Activated naive CD4-positive, alpha-beta T cell treated with anti-CD3 and anti-CD28 coated beads, Interleukin-2, amount 50 U/mL, for 16 hours (primary cell): ENCODE measurements around the gene SNN.
A peak's percentile ranks its signal among the peaks of the same experiment; 100 is the strongest.

Source experiments
- DNase-seq: peaks from one replicate; pipeline ENCODE4 v3.0.0-alpha.2; 2020

SNN gene

DNA sequence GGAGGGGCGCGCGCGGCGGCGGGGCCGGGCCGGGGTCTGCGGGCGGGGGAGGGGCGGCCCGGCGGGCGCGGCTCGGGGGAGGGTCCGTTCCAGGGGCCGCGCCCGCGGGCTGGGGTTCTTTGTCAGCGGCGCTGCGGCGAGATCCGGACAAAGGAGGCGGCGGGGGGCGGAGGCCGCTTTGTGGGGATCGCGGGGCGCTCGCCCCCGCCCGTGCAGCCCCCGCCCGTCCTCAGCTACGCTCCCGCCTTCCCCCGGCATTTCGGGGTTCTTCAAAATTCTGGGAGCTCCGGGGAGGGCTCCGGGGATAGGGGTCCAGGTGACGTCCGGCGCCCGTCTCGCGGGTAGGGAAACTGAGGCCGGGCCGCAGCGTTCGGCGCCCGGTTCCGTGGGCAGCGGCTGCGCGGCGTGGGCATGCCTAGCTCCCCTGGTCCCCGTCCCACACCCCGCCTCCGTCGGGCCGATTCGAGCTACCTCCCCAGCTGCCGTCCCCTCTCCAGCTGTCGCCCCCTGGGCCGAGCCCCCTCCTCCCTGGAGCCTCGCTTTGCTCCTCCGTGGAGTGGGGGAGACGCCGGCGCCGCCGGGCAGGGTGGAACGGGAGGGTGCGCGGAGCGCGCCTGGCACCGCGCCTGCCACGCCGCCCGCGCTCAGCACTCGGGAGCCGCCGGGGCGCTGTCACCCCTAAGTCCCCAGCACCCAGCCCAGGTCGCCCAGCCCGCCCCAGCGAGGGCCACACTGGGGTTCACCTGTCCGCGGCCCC is 546 bp downstream of the SNN start:
- peak; percentile 37 for DNase-seq

DNA sequence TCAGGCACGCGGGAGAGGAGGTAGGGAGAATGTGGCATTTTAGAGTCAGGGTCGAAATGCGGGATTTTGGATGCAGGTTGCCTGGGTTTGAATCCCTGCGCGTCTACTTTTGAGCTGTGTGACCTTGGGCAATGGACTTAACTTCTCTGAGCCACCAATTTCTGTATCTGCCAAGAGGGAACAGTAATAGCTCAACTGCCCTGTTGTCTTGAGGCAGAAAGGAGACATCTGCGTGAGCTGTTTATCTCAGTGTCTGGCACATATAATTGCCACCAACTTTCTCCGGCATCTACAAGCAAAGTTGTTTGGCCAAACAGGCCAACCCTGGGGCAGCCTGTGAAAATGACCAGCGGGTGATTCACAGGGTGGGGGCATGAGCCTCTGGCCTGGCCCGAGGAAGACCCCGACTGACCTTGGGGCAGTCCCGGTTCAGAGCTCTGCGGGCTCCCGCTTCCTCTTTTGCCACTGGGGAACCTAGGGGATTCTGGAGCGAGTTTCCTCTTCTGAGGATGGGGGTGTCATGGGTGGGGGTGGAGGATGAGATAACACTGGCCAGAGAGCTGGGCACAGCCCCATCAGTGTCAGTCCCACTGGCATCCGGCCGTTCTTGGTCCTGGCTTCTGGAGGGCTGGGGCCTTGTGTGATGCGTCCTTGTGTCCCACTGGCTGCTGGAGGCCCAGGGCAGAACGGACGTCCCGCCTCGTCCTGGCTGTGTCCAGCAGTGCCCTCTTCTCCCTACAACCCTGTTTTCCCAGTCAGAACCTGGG is 1.3 kb downstream of the SNN start:
- DNase-seq = no peak

DNA sequence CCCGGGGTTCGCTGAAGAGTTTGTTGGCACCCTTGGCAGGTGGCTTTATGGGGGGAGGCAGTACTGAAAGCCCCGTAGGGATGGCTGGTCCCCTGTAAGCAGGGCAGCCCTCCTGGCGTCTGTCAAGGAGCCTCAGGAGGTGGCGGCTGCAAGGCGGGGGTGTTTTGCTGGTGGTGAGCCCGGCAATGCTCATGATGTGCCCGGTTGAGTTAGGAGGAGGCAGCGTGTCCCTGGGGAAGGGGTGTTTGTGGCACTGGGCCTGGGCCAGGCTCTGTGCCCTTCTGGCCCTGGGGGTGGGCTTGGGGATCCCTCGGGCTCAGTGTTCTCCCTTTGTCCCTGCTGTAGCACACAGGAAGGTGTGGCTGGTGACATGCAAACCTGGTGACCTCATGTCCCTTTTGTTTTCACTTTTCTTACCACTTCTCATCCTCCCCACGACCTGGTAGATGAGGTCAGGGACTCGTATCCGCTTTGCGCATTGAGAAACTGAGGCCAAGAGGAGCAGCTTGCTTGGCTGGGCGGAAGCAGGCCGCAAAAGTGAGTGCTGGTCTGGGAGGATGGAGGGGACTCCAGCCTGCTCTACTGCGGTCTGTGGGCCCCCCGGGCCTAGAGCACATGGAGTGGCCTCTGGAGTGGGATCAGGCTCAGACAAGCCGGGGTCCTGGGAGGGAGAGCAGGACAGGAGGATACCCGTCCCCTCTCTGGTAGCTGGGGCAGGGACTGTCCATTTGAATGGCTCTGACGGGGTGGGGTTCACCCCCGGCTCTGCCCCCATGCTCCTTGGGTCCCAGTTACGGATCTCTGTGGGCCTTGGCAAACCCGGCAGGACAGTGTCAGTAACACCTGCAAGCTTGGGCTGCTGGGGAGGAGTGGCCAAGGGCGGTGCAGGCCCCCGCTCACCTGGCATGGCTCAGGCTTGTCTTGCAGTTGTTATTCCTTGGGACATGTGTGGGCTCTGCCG is 2.2 kb downstream of the SNN start:
- peak; percentile 30 for DNase-seq

DNA sequence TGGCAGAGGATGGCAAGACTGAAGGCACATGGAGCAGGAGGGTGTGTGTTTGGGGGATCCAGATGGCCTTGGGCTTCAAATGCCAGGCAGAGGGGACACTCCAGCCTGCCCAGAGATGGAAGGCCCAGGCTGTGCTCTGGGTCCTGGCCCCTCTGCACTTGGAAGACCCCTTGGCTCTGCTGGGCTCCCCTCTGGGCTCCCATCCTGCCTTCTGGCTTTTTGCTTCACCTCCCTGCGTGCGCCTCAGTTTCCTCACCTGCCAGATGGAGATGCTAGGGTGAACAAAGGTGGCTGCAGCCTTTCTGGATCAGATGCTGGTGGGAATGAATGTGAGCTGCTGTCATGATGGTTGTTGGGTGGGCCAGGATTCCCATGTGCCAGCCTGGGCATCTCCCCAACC is 3.0 kb downstream of the SNN start:
- no peak for DNase-seq

DNA sequence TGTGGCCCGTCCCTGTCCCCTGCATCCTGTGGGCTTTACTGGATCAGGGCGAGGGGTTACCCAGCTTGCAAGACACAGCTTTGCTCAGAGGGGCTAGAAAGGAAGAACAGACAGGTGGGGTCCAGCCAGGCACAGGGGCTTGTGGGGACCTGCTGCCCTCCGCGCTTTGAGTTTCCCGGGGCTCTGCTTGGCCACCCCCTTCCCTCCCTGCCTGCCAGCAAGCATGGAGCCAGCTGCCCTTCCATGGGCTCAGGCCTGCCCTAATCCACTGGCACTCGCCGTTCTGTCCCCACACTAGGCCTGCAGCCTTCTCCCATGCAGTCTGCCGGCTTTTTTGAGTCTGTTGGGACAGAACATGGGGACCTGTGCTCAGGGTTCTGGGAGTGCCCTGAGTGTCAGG is 3.4 kb downstream of the SNN start:
- no peak for DNase-seq

DNA sequence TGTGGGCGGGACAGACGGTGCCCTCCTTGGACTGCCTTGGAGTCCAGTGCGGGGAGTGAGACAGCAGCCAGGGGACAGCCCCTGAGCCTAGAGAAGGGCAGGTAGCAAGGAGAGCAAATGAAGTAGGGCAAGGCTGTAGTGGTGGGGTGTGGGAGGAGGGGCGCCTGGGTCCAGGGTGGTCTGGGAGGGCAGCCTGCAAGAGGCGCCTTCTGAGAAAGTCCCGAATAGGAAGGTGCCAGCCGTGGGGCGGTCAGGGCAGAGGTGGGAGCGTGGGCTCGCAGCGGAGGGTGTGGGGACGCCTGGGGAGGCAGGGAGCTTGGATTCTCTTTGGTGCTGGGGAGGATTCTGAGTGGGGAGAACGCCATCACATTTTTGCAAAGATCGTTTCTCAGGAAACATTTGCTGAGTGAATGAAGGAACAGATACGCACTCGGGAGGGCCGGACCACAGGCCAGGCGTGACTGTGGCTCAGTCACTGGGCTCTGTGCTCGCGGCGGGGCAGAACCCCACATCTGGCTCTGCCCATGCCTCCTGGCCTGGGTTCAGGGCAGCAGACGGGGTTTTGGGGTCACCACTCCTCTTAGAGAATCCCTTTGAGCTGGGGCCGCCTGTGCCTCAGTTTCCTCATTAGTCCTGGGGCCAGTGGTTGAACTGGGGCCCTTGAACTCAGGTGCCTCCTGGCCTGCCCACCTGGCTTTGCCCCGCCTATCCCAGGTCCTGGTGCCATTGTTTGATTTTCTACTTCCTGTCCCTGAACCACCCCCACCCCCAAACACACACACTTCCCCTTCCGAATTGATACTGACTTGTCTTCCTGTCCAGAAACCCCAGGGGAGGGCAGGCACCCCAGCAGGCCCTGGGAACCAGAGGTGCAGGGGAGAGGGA is 4.2 kb downstream of the SNN start:
- no peak for DNase-seq

DNA sequence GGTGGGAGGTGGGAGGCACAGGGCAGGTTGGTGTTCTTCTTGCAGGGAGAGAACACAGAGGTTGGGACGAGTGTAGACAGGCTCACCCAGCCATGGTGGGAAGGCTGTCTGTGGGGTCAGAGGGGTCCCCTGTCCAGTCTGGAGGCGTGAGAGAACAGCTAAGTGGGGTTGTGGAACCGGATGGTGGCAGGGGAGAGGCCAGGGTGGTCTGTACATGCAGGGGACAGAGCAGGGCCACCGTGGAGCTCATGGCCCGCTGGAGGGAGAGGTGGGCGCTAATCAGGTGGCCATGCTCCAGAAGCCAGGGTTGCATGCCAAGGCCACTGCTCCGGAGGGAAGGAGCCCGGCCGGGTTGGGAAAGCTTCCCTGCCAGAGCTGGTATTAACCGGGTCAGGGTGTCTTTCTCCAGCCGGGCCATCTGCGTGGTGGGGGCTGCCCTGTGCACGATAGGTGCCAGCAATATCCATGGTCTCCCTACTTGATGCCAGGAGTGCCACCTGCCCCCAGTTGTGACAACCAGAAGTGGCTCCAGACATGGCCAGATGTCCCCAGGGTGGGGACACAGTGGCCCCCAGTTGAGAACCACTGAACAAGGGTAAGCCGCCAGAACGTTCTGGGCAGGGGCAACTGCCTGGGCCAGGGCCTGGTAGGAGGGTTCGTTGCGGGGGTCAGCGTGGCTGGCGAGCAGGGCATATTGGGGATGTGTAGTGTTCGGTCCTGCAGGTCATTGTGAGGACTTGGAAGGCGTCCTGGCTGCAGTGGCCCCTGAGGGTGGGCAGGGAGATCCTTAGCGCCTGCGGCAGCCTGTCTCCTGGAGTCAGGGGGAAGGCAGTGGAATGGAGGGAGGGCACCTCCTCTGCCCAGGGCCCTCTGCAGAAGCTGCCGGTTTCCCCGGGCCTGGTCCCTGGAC is 5.1 kb downstream of the SNN start:
- no peak for DNase-seq

DNA sequence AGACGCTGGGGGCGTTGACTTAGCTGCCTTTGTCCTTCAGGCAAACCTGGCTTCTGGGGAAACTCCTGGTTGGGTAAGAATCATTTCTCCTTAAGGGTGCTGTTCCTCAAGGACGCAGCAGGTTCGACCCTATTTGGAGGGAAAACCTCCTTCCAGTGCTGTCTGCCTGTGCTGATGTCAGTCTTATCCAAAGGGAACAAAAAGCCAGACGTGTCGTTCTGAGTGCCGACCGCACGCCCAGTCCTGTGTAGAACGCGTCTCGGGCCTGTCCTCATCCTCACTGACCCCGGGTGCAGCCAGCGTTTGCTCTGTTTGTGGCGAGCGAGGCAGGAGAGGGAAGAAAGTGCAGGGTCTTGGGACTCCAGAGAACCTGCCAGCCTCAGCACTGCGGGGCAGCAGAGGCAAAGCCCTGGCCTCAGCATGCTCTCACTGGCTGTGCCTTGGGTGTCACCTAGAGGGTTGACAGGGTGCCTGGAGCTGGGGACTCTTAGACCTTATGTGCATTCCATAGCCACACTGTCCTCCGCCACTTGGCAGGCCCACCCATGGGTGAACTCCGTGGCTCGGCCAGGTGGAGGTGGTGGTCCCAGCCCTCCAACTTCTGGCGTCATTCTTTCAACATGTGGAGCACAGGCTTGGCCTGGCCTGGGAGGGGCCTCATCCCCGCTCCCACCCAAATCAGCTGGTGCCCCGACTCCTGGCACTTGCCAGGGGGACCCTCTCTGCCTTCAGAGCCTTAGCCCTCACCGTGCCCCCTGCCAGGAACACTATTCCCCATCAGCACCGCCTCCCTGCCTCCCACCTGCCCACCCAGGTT is 6.0 kb downstream of the SNN start:
- DNase-seq = no peak

DNA sequence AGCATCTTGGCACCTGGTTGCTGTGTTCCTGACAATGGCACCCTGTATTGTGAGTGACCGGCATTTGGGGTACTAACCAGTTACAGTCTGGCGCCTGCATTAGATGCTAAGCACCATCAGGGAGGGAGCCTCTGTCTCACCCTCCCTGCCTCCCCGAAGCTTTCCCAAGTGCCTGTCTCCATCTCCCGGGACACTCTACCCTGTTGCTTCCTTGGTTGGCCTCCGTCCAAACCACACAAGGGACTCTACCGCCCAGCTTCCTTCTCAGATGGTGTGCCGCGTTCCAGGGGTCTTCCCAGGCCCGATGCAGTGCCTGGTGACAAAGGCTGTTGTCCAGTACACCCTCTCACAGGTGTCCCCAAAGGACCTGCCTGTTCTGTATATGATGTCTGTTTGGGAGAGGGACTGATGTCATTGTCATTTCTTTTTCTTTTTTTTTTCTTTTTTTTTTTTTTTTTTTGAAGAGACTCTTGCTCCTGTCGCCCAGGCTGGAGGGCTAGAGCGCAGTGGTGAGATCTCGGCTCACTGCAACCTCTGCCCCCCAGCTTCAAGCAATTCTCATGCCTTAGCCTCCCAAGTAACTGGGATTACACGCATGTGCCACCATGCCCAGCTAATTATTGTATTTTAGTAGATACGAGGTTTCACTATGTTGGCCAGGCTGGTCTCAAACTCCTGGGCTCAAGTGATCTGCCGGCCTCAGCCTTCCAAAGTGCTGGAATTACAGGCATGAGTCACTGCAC is 6.7 kb downstream of the SNN start:
- no peak for DNase-seq

DNA sequence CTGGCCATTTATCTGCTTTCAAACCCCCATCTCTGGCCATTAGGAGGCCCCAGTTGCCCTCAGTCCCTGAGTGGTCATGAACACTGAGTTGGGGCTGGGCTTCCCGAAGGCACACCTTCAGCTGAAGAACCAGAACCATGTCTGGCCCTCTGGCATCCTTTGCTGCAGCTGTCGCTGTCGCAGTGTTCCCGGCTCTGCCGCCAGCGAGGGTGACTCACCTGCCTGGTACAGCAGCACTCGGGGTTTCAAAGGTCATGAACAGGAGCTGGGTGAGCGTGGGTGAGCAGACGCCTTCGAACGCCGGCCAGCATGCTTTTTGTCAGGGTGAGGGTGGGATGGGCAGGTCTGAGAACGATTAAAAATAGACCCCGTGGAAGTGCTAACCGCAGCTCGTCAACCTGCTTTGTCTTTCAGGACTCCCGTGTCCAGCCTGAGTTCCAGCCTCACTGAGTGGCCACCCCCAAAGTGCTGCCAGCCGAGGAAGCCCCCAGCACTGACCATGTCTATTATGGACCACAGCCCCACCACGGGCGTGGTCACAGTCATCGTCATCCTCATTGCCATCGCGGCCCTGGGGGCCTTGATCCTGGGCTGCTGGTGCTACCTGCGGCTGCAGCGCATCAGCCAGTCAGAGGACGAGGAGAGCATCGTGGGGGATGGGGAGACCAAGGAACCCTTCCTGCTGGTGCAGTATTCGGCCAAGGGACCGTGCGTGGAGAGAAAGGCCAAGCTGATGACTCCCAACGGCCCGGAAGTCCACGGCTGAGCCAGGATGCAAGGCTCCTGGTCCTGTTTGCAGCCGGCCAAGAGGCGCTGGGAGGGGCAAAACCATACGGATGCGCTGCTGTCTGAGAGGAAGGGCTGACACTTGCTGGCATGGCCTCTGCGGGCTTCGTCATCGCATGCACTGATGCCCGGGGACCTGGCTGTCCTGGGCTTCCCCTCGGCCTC is 7.6 kb downstream of the SNN start:
- no peak for DNase-seq

DNA sequence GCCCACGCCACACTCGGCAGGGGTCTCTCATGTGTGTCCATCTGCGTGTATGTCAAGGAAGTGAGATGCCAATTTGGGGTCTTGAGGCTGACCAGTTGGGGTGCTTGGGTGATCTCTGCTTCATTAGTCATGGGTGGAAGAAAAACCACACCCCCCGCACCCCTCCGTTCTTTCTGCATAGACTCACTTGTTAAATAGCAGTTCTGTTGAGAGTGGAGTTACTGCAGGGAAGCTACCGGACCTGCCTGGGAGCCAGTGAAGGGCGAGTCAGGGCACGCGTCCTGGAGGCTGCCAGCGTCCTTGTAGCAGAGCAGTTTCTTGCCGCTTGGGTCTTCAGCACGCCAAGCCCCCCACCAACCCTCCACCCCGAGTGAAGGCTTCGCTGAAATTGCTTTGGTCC is 8.5 kb downstream of the SNN start:
- DNase-seq = no peak

DNA sequence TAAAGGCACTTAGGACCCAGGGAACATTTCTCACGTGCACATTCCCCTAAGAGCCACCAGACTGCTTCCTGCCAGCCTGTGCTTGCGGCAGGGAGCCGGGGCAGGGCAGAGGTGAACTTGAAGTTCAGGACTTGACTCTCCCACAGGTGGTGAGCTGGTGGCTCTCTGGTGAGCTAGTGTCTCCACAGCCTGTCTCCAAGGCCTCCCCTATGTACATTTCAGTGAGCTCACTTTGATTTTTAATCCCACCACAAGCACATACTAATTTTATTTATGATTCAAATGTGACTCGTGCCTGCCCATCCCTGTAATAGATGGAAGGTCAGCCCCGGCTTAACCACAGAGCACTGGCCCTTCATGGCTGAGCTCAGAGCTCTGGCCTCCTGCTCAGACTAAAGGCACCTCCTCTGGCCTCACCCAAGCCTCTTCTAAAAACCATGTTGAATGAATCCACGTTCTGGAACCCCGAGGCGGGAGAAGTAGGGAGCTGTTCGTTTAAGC is 9.2 kb downstream of the SNN start:
- no peak for DNase-seq

DNA sequence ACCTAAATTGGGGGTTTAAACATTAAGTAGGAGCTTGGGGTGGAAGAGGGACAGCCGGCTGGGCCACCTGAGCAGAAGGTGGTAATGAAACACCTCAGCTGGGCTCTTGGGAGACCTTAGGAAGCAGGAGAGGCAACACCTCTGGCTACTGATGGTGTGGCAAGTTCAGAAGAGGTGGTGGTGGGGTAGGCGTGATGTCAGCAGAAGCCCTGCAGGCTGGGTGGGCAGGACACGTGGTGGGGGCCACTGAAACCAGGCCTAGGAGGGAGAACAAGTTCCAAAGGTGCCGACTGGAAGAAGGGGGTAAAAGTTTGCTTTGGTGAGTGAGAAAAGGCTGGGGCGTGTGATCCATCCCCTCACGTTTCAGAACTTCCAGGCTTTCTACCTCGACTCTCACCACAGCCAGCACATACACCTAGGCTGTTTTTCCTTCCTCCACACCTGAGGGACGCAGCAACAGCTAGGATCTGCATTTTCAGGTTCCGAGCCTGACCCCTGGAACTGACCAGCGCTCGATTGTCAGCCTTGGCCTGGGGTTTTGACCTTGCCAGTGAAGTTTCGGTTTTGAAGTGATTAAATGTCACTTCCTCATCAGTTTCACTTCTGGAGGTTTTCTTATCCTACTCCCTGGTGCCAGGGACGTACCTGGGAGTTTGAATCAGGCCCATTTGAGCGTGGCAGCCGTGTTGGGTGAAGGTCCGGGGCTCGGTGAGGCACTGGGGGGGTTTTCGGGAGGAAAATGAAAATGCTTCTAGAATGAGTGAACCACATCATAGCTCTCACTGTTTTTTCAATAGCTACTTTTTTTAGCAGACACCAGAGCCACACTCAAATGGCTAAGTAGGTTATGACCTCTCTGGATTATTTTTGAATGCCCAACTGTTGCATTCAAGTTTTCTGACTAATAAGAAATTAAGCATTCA is 10.0 kb downstream of the SNN start:
- no peak for DNase-seq

DNA sequence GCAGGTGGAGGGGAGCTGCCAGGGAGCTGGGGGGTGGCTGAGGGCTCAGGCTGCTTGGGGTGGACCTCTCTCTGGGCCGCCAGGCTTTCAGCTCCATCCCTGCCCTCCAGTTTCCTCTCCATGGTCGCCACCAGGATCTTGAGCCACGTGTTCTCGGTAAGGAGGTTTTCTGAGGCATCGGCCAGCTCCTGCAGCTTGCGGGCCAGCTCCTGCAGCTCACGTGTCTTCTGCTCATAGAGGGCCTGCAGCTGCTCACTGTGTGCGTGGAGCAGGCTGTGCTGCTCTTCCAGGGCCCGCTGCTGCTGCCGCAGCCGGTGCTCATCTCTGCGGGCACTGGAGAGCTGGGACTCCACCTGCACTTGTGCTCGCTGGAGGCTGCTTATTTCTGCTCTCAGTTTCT is 11.0 kb downstream of the SNN start:
- no peak for DNase-seq

DNA sequence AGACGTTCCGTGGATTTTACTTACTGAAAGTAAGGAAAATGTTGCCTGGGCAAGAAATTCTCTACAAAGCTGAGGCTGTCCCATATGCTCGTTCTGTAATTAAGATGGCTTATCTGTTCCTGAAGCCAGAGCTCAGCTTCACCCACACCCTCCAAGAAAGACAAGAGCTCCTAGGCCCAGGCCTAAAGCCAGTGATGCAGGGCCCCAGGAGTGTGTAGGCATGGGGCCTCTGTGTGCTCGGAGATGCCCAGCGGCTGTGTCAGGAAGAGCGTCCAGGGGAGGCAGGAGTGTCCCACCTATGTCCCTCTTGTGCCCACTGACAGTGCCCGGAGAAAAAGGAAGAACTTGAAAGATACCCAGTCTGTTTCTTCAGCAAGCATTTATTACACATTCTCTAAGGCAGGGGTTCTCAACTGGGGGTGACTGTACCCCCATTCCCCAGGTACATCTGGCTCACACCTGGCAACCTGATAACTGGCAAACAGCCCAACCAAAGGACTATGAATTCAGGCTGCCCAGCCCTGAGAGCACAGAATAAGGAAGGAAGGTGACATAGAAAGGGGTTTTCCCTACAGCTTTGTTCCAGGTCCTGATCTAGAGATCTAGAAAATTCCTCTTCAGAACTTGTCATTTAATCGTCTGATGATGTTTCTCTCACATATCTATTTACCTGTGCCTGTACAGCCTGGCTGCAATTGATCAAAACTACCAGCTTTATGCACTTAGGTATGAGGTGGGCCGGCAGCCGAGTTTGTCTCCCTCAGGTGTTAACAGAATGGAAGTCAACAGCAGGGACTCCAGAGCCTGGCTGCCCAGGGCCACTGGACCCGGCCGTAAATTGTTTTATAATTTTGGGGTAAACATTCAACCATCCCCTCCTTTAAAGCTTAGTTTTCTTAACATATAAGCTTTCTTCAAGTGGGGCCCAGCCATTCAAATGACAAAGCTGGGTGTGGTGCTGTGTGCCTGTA is 12.0 kb downstream of the SNN start:
- DNase-seq = no peak

DNA sequence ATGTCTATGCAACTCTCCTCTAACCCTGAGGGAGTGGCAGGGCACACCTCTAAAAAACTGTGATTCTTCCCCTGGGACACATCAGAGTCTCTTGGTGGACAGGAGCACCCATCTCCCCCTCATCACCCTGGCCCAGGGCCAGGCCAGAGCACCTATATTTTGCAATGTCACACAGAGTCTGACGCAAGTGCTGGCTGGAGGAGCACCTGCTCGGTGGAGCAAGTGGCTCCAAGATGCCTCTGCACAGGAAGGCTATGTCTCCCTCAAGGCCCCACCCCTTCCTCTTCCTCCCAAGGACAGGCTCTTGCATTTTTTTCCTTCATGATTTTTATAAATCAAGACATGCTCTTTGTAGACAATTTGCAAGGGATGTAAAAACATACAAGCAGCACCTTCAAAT is 13.3 kb downstream of the SNN start:
- DNase-seq = no peak
